Panc1 (cell line): ENCODE results near the gene ZNF507. TPM values are rescaled to one million over a fixed set of nuclear protein-coding genes. Genes with fewer than 3 reads are reported as not detected.

Source experiments
- ATAC-seq: fragments of 200-7000 bp; cut with Tn5 transposase; 2 replicates; pipeline ENCODE4 v1.9.1; 2020; ENCODE audit warnings: mild to moderate bottlenecking, moderate library complexity
- BruUV-seq: library from RNA; stranded (reverse); fragments of 400-500 nt; replicated peaks from 2 replicates; lab custom pipeline; 2021; lab: Mats Ljungman, UMichigan
- CTCF ChIA-PET: fragments of 300-600 bp; sonication (Branson Sonifier 250); formaldehyde crosslinking; loops from one replicate; lab custom pipeline; 2022; ENCODE audit warnings: antibody characterized with exemption; lab: Charles Lee
- POLR2A ChIA-PET: fragments of 300-600 bp; sonication (Branson Sonifier 250); formaldehyde crosslinking; loops from one replicate; lab custom pipeline; 2022; ENCODE audit warnings: antibody characterized with exemption; lab: Charles Lee
- DNase-seq: peaks from one replicate; pipeline ENCODE4 v3.0.0-alpha.2; 2010; ENCODE audit warnings: low read depth, low spot score
- H3K27ac ChIP-seq: 2 replicates; pipeline ENCODE4 v1.5.1; 2011; ENCODE audit warnings: mild to moderate bottlenecking, low read length, inconsistent platforms
- H3K27me3 ChIP-seq: fragments of 200-500 bp; sonication (Bioruptor generic); 2 replicates; pipeline ENCODE4 v1.6.0; 2014; ENCODE audit warnings: low read length, inconsistent platforms; ENCODE audit not compliant: control insufficient read depth, insufficient read depth
- H3K36me3 ChIP-seq: fragments of 200-500 bp; sonication (Bioruptor generic); 2 replicates; pipeline ENCODE4 v1.5.1; 2014; ENCODE audit warnings: inconsistent platforms, mild to moderate bottlenecking, low read length, moderate library complexity; ENCODE audit not compliant: control insufficient read depth, insufficient read depth
- H3K4me1 ChIP-seq: 2 replicates; pipeline ENCODE4 v1.5.1; 2011; ENCODE audit warnings: inconsistent platforms, mild to moderate bottlenecking, low read length, moderate library complexity; ENCODE audit not compliant: control insufficient read depth, insufficient read depth
- H3K4me3 ChIP-seq, 2 experiments: 2 replicates each; pipeline ENCODE4 v1.5.1; 2011 to 2012; ENCODE audit warnings: low read depth in 2 of 2, low read length in 2 of 2, mild to moderate bottlenecking in 2 of 2, inconsistent platforms in 1 of 2, moderate library complexity in 1 of 2
- H3K9me3 ChIP-seq: fragments of 200-500 bp; sonication (Bioruptor generic); 2 replicates; pipeline ENCODE4 v1.5.1; 2014; ENCODE audit warnings: low read depth, mild to moderate bottlenecking, inconsistent platforms, low read length, moderate library complexity; ENCODE audit not compliant: control insufficient read depth, insufficient read depth
- CTCF ChIP-seq: fragments of 450-650 bp; IDR thresholded peaks from 2 replicates; pipeline ENCODE4 v1.5.1; 2017; ENCODE audit warnings: mild to moderate bottlenecking
- POLR2AphosphoS5 ChIP-seq: IDR thresholded peaks from 2 replicates; pipeline ENCODE4 v1.6.1; 2012; ENCODE audit warnings: mild to moderate bottlenecking, low read depth, low read length, moderate library complexity
- REST ChIP-seq, 2 experiments: IDR thresholded peaks; 2 replicates each; pipeline ENCODE4 v1.6.1; 2011 to 2012; ENCODE audit warnings: low read depth in 2 of 2, control low read depth in 1 of 2, low read length in 1 of 2, mild to moderate bottlenecking in 1 of 2, moderate library complexity in 1 of 2; ENCODE audit not compliant: insufficient read depth in 1 of 2
- SIN3A ChIP-seq: IDR thresholded peaks from 2 replicates; pipeline ENCODE4 v1.6.1; 2012; ENCODE audit warnings: low read depth, mild to moderate bottlenecking, low read length, moderate library complexity, borderline replicate concordance; ENCODE audit not compliant: insufficient read depth
- TCF7L2 ChIP-seq: IDR thresholded peaks from 2 replicates; pipeline ENCODE4 v1.6.1; 2011; ENCODE audit warnings: mild to moderate bottlenecking, low read depth, low read length, inconsistent platforms
- in situ Hi-C: cut with HindIII; loops from 2 replicates; pipeline ENCODE4 v1.10.0; 2016; ENCODE audit warnings: low sequenced_read_pairs, low pct_unique_long_range_greater_than_20kb
- intact Hi-C: fragments of 100-400 bp; cut with micrococcal nuclease; formaldehyde crosslinking; loops from one replicate; pipeline ENCODE4 v1.10.0; 2022; ENCODE audit not compliant: unreplicated experiment
- total RNA-seq: library from RNA; stranded (reverse); gene quantifications from one replicate; pipeline ENCODE4 v1.2.1, GENCODE V29; 2021; ENCODE audit not compliant: unreplicated experiment

ZNF507 gene
- total RNA-seq, 1 experiment from 2014 or later, result 28.3 TPM

GRCh38 chr19:32313569-32314265 lies 31.7 kb upstream of the ZNF507 start:
- Histone ChIP-seq H3K4me3 (no peak overlapping the region), H3K27ac (no peak overlapping the region), H3K36me3 (no peaks in the 10 kb centered on the region), H3K9me3 (no peaks in the 10 kb centered on the region), H3K27me3 (no peaks in the 10 kb centered on the region), H3K4me1 (no peaks in the 10 kb centered on the region)
- no peak for DNase-seq
- in situ Hi-C loops (no loop called here), intact Hi-C loops (no loop called here)
- ChIA-PET POLR2A (interaction anchor here (0.6 kb wide), 1 partner anchor 8 kb away, joined by 5 read pairs; no protein-coding TSS in a partner anchor), CTCF (no interaction called here)
- BruUV-seq, result no TSS peak
- no peak for ATAC-seq
- TF ChIP-seq SIN3A (no peak), REST (IDR thresholded peaks at IDR 0.05; ENCODE audit: insufficient read depth in 1 of 2, low read depth in 2 of 2, low read length in 1 of 2) (no peak), TCF7L2 (no peak), CTCF (no peak), POLR2AphosphoS5 (no peak)

GRCh38 chr19:32316034-32316433 lies 29.4 kb upstream of the ZNF507 start:
- intact Hi-C loops, result no loop called here
- H3K4me3 ChIP-seq, result no peak overlapping the region
- H3K36me3 ChIP-seq, result no peaks in the 10 kb centered on the region
- H3K27me3 ChIP-seq, result no peaks in the 10 kb centered on the region
- CTCF ChIA-PET, result no interaction called here
- ATAC-seq (no peak), DNase-seq (no peak)
- no peak overlapping the region for H3K27ac ChIP-seq
- H3K9me3 ChIP-seq, result no peaks in the 10 kb centered on the region
- TF ChIP-seq REST (IDR thresholded peaks at IDR 0.05; ENCODE audit: insufficient read depth in 1 of 2, low read depth in 2 of 2, low read length in 1 of 2) (peak; percentile 68 to 71; a peak in 3 of 4 replicates), SIN3A (no peak)
- BruUV-seq, result no TSS peak
- in situ Hi-C loops, result no loop called here
- POLR2A ChIA-PET, result interaction anchor here (0.6 kb wide), 1 partner anchor 12 kb away, joined by 3 read pairs; no protein-coding TSS in a partner anchor
- no peaks in the 10 kb centered on the region for H3K4me1 ChIP-seq
